Stimulated activated CD8-positive, alpha-beta memory T cell treated with anti-CD3 and anti-CD28 coated beads, Interleukin-2, amount 100 ng/mL, for 1 hour (primary cell): Measurements from ENCODE around the gene NEURL1.
"Not testable (repeated sequence)": the region's sequence is repeated elsewhere in the genome, so short reads cannot be mapped to it uniquely, and the experiment has no call there.

Experiments used
- DNase-seq, 2 donors: peaks; one replicate each; pipeline ENCODE4 v3.0.0-alpha.2; 2020; ENCODE audit warnings: low read depth in 2 of 2

The NEURL1 gene

DNA sequence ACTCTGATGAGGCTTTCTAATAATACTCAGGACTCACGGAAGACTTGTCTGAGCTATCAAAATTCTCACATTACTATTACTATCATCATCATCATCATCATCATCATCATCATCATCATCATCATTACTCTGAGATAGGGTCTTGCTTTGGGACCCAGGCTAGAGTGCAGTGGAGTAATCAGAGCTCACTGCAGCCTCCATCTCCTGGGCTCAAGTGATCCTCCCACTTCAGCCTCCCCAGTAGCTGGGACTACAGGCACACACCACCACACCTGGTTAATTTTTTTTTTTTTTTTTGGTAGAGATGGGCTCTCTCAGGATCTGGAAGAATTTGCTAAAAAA is 112.6 kb downstream of the NEURL1 start:
- DNase-seq = not testable (repeated sequence)

- not testable (repeated sequence) for DNase-seq
These were observed 113.5 kb downstream of the NEURL1 start for GRCh38 chr10:103607051-103607450.

DNA sequence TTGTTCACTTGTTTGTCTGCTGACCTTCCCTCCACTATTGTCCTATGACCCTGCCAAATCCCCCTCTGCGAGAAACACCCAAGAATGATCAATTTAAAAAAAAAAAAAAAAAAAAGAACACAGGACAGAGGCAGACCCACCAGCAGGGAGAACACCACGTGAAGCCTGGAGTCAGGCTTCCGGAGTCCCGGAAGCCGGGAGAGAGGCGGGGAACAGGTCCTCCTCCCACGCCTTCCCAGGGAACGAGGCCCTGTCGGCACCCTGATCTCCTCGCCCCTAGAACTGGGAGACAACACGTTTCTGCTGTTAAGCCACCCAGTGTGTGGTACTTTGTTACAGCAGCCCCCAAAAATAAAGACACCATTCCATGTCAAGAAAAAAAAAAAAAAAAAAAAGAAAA is 114.6 kb downstream of the NEURL1 start:
- not testable (repeated sequence) for DNase-seq

GRCh38 chr10:103609231-103610082 is 116.0 kb downstream of the NEURL1 start:
- no peak for DNase-seq

- DNase-seq = no peak
These were observed 116.6 kb downstream of the NEURL1 start for GRCh38 chr10:103610083-103610472.

- DNase-seq = no peak
These were observed 117.5 kb downstream of the NEURL1 start for GRCh38 chr10:103610921-103611511.

GRCh38 chr10:103612462-103613365 is 119.2 kb downstream of the NEURL1 start:
- no peak for DNase-seq

GRCh38 chr10:103613616-103614015 is 120.1 kb downstream of the NEURL1 start:
- DNase-seq = no peak

GRCh38 chr10:103614306-103615158 is 121.0 kb downstream of the NEURL1 start:
- DNase-seq = no peak

DNA sequence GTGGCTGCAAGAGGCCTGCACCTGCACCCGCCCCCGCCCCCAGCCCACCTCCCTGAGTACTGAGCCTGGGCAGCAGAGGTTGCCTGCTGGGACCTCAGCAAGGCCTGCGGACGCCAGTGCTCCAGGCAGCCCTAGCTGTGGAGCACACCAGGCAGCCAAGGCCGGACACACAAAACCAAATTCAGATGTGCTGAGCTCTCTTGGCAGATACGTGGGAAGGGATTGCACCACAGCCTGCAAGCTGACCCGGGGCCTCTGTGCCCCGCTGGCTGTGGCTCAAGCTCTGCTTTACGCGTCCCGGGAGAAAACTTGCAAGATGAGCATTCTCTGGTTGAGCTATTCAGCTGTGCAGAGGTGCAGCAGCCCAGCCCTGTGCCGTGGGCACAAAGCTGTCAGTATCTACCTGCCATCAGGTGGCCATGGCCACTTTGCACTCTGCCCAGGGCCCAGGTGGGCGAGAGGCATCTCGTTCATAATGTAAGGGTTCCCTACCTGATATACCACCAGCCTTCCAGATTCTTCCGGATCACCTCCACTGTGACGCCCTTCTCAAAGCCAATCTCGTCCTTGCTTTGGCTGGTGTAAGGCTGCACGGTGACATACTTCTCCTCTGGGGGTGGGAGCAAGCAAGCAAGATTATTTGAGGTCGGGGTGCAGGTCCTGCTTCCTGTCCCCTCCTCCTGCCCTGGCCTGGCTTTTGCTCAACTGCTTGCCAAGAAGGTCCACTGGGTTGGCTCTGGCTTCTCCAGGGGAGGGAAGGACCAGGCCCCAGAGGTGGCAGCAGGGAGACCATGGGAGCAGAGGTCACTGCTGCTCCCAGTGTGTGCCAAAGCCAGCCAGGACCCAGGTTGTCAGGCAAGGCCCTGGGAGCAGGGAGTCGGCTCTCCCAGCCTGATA is 123.4 kb downstream of the NEURL1 start:
- no peak for DNase-seq

GRCh38 chr10:103617602-103618385 is 124.3 kb downstream of the NEURL1 start:
- DNase-seq = no peak

DNA sequence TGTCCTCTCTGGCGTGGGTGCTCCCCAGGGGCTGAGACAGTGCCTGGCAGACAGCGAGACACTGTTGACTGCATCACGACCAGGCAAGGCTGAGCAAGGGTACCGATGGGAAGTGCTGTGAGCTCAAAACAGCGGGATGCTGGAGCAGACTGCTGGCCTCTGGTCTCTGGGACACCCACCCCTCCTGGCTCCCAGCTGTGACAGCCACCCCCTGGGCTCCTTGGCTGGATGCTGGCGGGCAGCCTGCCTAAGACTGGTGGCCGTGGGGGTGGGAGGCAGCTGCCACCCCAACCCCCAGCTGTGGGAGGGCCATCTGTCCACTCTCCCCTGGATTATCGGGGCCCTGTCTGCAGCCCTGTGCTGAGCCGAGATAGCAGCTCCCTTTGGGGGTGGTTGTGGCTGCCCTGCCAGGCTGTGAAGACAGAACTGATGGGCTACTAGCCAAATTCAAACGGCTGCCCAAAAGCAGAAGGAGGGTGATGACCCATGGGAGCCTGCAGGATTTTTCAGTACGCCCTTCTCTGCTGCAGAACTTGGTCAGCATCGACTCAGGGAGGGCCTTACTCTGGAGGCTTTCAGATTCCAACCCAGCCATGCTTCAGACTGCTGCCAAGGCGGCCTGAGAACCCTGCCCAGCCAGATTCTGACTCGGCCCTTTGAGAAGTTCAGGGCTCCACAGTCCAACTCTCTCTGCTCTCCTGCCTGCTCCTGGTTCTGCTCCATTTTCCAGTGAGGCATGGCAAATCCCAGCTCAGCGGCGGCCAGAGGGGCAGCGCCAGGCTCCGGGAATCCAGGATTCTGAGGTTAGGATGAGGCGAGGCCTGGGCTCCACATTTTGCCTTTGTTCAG is 125.3 kb downstream of the NEURL1 start:
- no peak for DNase-seq

DNA sequence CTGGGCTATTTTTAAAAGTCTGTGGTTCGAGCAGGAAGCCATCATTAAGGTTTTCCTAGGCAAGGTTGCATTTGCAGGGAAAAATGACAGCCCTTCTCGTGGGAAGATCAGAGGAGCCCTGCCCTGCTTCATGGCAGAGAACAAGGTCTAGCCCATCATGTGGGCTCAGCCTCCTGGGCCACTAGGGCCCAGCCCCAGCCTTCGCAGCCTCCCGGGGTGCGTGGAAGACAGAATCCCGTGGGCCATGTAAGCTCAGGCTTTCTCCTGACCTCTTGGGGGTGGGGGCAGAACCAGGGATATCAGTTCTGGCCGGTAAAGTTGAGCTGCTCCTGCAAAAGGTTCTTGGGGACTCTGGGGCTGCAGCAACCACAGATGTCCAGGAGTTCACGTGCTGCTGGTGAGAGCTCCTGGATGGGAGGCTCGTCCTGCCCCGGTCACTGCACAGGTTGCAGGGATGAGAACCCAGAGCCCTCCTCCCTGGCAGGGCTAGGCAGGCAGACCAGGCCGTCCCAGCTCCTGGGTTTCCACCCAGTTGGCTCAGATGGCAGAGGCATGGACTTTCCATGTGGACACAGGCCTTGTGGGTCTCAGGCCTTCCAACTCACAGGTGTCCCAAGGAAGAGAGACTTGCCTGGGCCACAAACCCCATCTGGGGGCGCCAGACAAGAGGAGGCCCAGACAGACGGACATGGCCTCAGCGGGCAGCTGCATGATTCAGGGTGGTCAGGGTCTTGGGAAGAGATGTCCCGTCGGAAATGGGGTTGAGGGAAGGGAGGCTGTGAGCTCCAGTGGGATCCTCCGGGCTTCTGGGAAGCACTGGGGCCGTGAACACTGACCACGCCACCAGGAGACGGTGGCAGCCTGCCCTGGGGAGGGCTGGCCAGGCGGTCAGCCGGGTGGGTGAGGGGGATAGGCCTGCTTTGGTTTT is 126.2 kb downstream of the NEURL1 start:
- DNase-seq = no peak

DNA sequence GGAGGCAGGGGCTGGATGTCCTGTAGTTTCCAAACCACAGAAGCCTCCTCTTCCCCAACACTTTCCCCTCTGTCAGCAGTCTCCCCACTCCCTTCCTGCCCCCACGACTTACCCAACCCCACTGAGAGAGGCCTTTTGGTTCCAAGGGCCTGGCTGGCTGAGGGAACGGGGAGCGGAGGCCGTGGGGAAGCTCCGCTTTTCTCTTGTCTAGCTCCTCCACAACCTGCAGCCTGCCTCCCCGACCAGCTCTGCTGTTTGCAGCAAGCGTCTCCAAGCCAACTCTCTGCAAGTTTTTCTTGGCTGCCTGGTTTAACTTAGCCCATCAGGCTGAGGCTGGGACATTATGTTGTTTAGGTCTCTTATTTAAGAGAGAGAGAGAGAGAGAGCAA is 126.8 kb downstream of the NEURL1 start:
- DNase-seq = no peak

DNA sequence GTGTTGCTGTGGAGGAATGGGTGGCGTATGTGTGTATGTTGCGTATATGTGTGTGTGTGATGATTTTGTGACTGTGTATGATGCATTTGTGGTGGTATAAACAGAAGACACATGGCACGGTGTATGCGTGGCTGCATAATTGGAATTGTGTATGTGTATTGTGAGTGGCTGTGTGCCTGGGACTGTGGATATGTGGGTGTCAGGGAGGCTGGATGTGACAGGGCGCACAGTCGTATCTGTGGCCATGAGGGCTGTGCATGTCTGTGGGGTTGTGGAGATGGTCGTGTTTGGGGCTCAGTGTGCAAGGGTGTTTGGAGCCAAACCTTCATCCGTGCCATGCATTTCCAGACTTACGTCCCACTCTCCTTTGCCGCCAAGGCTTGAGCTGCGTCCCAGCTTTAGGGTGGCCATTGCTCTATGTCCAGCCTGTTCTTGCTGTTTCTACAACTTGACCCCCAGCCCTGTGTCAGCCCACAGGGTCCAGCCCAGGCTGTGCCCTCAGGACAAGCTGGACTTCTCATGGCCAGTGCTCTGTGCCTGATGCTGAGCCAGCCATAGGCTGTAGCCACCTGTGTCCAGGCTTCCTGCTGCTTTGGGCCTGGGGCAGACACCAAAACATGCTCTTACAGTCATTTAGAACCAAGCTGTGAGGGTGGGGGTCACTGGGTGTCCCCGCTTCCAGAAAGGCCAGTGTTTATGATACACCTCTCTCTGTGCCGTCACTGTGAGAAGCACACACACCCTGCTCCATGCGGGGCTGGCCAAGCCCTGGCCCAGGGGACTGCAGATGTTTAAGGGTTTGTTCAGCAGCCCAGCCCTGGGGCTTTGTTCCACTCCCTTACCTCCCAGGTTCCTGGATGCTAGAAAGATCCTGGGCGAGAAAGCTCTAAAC is 127.6 kb downstream of the NEURL1 start:
- DNase-seq = no peak

GRCh38 chr10:103621783-103622125 is 128.2 kb downstream of the NEURL1 start:
- no peak for DNase-seq

- no peak for DNase-seq
These were observed 128.8 kb downstream of the NEURL1 start for GRCh38 chr10:103622286-103622685.
